K562 treated with DMSO at 1 percent for 4 hours (cell line): ENCODE data around the gene RPS10. TPM values are rescaled to one million over a fixed set of nuclear protein-coding genes. Genes with fewer than 3 reads are reported as not detected.

Experiments
- total RNA-seq: library from RNA; unstranded; fragments of 300-600 nt; gene quantifications from 2 replicates; pipeline ENCODE4 v1.2.3, GENCODE V29; 2022; ENCODE audit not compliant: insufficient read depth

RPS10 gene
- total RNA-seq: 6,863 and 7,455 TPM in 2 replicates

DNA sequence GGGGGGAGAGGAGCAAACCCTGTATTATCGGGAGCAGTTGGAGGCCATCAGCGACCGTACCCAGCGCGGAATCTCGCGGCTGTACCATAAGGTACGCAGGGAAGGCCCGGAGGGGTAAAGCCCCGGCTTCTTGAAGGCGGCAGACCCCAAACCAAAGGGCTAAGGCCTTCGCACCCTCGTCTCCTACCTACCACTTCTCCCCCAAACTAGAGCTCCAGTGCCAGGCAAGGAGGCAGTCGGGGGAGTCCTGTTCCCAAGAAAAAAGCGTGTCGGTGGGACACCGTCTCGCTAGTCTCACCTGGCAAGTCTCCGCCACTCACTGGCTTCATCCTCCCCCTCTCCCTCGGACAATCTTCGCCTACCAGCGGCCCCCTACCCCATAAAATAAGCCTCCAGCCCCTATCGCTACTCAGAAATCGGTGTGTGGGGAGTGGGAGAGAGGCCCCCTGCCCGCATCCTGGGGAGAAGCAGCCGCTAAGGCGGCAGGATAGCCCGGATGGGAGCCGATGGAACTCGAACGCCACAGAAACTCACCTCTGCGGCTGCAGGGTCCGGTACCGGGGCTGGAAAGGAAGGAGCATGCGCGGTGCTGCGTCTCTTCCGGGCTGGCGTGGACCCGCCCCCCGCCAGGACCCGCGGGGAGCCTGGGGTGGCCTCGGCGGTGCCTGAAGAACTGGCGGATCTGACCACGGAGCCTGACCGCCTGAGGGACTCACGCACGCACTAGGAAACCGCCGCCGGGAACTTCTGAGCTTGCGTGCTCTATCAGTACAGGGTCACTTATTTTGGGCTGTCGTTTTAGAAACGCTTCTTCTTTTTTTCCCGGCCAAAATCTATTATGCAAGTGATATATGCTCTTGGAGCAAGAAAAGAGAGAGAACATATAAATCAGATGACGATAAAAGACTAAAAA, at the start of gene RPS10:
RPS10 (minus strand) TSS at position 572 of the 913 bp plus-strand sequence. CDS start 848 bp downstream, outside the sequence.

DNA sequence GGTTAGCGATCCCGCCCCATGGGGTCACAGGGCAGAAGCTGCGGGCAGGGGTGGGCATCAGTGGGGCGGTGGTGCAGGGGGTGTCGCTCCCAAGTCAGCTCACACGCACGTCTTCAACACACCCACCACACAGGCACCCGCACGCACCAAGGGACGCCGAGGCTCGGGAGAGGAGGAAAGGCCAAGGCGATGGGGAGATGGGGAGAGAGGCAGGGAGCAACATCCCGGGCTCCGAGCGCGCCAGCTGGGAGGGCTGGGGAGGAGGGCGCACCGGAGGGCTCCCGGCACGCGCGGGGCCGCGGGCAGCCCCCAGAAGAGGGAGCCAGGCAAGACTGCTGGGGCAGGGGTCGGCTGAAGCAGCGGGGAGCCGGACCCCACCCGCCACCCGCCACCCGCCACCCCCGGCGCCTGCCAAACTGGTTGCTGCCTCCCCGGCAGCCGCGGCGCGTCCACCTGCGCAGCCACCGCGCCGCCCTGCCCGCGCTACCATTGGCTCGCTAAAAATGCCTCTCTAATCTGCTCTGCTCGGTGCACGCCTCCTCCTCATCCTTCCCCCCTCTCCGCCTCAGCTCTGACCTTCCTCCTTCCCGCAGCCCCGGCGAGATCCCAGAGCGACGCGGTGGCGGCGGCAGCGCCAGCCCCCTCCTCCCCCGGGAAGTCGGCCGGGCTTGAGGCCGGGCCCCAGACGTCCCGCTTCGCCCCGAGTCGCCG, 39.8 kb upstream of the RPS10 start, which contains the start of gene PACSIN1:
PACSIN1 (plus strand) TSS at position 546 of the 711 bp plus-strand sequence. CDS start 60,230 bp downstream, outside the sequence.

DNA sequence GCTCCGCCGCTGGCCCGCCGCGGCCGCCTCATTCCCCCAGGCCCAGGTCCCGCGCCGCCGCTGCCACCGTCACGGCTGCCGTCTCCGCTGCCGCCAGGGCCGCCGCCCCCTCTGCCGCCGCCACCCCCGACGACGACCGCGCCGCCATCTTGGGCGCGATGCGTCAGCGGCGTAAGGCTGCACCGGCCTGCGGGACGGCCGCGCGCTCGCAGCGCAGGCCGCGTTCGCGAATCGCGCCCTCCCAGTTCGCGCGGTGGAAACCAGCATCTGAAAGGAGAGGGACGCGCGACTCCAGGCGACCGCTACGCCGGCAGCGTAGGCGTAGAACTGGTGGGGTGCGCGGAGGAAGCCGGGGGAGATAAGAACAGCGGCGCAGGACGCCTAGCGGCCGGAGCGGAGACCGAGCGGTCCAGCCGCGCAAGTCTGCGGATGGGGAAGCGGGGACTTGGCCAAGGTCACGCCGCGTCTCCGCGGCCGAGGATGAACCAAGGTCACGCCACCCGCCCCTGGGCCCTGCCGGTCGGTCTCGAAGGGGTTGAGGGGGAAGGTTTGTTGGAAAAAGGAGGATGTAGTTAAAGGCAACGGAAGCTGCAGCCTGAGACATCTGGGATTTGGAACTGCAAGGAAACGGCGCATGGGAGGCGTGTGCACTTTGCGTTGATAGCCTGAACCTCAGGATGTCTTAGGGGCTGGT, 33.2 kb downstream of the RPS10 start, which contains the start of gene NUDT3:
NUDT3 (minus strand) TSS at position 173 of the 694 bp plus-strand sequence. CDS start 307 bp downstream, outside the sequence.

Other genes with a start within 250 kb of the RPS10 start
- 1,885 and 1,996 TPM in 2 replicates for gene HMGA1, start 189.2 kb downstream of the RPS10 start, total RNA-seq
- 75.7 and 114 TPM in 2 replicates for gene SMIM29, start 177.1 kb downstream of the RPS10 start, total RNA-seq
- 15.1 and 15.3 TPM in 2 replicates for gene NUDT3, start 33.4 kb downstream of the RPS10 start, total RNA-seq
- gene PACSIN1, start 40.0 kb upstream of the RPS10 start, total RNA-seq: 0.55 and 0.73 TPM in 2 replicates
- gene SPDEF, start 130.3 kb upstream of the RPS10 start, total RNA-seq: not detected in 2 replicates